Gastrocnemius medialis (tissue), 4 donors: ENCODE data around the gene USP17L25.
"Not testable (repeated sequence)": the region's sequence is repeated elsewhere in the genome, so short reads cannot be mapped to it uniquely, and the experiment has no call there.

ENCODE experiments used
- CTCF ChIP-seq, 5 experiments: fragments of 450-650 bp in 3 of 5; fragments of 200-600 bp in 2 of 5; sonication (generic) in 2 of 5; IDR thresholded peaks in 4 of 5; conservative IDR thresholded peaks in 1 of 5; 1 replicate in 4 of 5; 2 replicates in 1 of 5; pipeline ENCODE4 v1.5.1; 2016 to 2019; ENCODE audit warnings: antibody characterized with exemption in 5 of 5, mild to moderate bottlenecking in 3 of 5, moderate library complexity in 3 of 5
- POLR2A ChIP-seq, 2 donors: fragments of 450-650 bp; IDR thresholded peaks; one replicate each; pipeline ENCODE4 v1.6.1; 2017; ENCODE audit warnings: antibody characterized with exemption in 2 of 2, mild to moderate bottlenecking in 2 of 2, moderate library complexity in 2 of 2

DNA sequence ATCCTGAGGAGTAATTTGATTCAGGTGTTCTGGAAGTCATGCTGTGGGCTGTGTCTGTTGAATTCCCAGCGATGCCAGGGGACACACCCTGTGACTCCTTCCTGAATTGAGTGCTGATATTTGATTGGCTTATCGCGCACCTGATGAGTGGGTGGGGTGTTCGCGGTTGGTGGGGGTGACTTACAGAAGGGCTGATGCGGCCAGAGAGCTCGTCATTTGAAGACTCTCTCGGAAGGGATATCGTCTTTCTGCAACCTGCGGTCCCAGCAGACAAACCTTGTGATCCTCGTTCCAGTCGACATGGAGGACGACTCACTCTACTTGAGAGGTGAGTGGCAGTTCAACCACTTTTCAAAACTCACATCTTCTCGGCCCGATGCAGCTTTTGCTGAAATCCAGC is 4.6 kb downstream of the USP17L25 start, which contains the start of gene USP17L26:
- TF ChIP-seq CTCF (IDR thresholded peaks at IDR 0.05 in 4 of 5, conservative IDR thresholded peaks at IDR 0.05 in 1 of 5); POLR2A (IDR thresholded peaks at IDR 0.05): not testable (repeated sequence)
